Natural killer cell (primary cell): ENCODE results near the gene MAMDC4. TPM values are rescaled to one million over a fixed set of nuclear protein-coding genes. Genes with fewer than 3 reads are reported as not detected.

Source experiments
- ATAC-seq, 3 donors: fragments of 150-1000 bp in 2 of 3; fragments of 200-7000 bp in 1 of 3; cut with Tn5 transposase; 1 replicate in 1 of 3; 2 replicates in 2 of 3; pipeline ENCODE4 v1.10.0; 2021; ENCODE audit warnings: mild to moderate bottlenecking in 2 of 3, moderate library complexity in 2 of 3
- DNase-seq, 2 donors: peaks; one replicate each; pipeline versions ENCODE4 v3.0.0 to v3.0.0-alpha.2; 2013 to 2021; ENCODE audit warnings: mixed read lengths in 1 of 2
- H3K27ac ChIP-seq: one replicate; pipeline ENCODE4 v1.5.1; 2013; ENCODE audit warnings: mild to moderate bottlenecking, low read length
- H3K27me3 ChIP-seq: one replicate; pipeline ENCODE4 v1.6.1; 2013; ENCODE audit warnings: low read length; ENCODE audit not compliant: control insufficient read depth, insufficient read depth
- H3K36me3 ChIP-seq: one replicate; pipeline ENCODE4 v1.6.1; 2013; ENCODE audit warnings: low read length; ENCODE audit not compliant: control insufficient read depth, insufficient read depth
- H3K4me1 ChIP-seq: one replicate; pipeline ENCODE4 v1.6.1; 2013; ENCODE audit warnings: low read length; ENCODE audit not compliant: control insufficient read depth, insufficient read depth
- H3K4me3 ChIP-seq: one replicate; pipeline ENCODE4 v1.5.1; 2013; ENCODE audit warnings: low read length
- H3K9me3 ChIP-seq: one replicate; pipeline ENCODE4 v1.6.1; 2013; ENCODE audit warnings: low read length; ENCODE audit not compliant: control insufficient read depth, insufficient read depth
- H3K27ac Mint-ChIP-seq, 2 donors: one replicate each; pipeline ENCODE4 v1.8.0; 2022; ENCODE audit warnings: mild to moderate bottlenecking in 2 of 2, mixed read lengths in 2 of 2, moderate library complexity in 1 of 2
- H3K27me3 Mint-ChIP-seq, 2 donors: one replicate each; pipeline ENCODE4 v1.8.0; 2022; ENCODE audit warnings: low read depth in 2 of 2, mixed read lengths in 2 of 2
- H3K36me3 Mint-ChIP-seq: one replicate; pipeline ENCODE4 v1.8.0; 2022; ENCODE audit warnings: mixed read lengths
- H3K4me1 Mint-ChIP-seq, 2 donors: one replicate each; pipeline ENCODE4 v1.8.0; 2022; ENCODE audit warnings: mixed read lengths in 2 of 2
- H3K4me3 Mint-ChIP-seq: one replicate; pipeline ENCODE4 v1.8.0; 2022; ENCODE audit warnings: mild to moderate bottlenecking, moderate library complexity, mixed read lengths
- H3K9me3 Mint-ChIP-seq, 2 donors: one replicate each; pipeline ENCODE4 v1.8.0; 2022; ENCODE audit warnings: mixed read lengths in 2 of 2
- CTCF ChIP-seq: fragments of 200-600 bp; IDR thresholded peaks from one replicate; pipeline ENCODE4 v1.8.0; 2022; ENCODE audit warnings: antibody characterized with exemption
- WGBS: methylation state at CpG from one replicate; pipeline ENCODE4 v1.1.7; 2013; ENCODE audit warnings: missing lambda C conversion rate; ENCODE audit not compliant: insufficient coverage; 5-methylcytosine and 5-hydroxymethylcytosine counted together
- intact Hi-C: fragments of 100-400 bp; cut with micrococcal nuclease; formaldehyde crosslinking; loops from one replicate; pipeline ENCODE4 v1.14.2; 2022
- total RNA-seq, 4 donors: library from RNA; stranded (reverse); fragments of 120-200 nt in 1 of 4; gene quantifications; one replicate each; pipeline versions ENCODE4 v1.2.3 to v1.2.4, GENCODE V29; 2013 to 2022

MAMDC4 gene
- total RNA-seq, 3 donors from 2014 or later (not counting 1 experiment from before 2014, with no cell fraction given), result 4.6 to 6.5 (median 5.8) TPM

GRCh38 chr9:136862849-136863622 is 10.9 kb downstream of the MAMDC4 start:
- intact Hi-C loops, result no loop called here
- Mint-ChIP-seq H3K27me3 (no peaks in the 10 kb centered on the region), H3K4me1 (peaks cover 12 to 16% of the 10 kb centered on the region in 2 donors), H3K27ac (peak overlapping the region in 1 of 2 donors; percentile 84), H3K36me3 (no peaks in the 10 kb centered on the region), H3K9me3 (no peaks in the 10 kb centered on the region), H3K4me3 (no peak overlapping the region)
- no peak overlapping the region for H3K27ac ChIP-seq
- ATAC-seq (no peak), DNase-seq (no peak)
- peaks cover 23% of the 10 kb centered on the region for H3K4me1 ChIP-seq
- H3K36me3 ChIP-seq, result peaks cover 27% of the 10 kb centered on the region
- 96% methylated on average over 31 of the region's 31 CpGs for WGBS
- no peaks in the 10 kb centered on the region for H3K9me3 ChIP-seq
- TF ChIP-seq CTCF, result no peak
- no peaks in the 10 kb centered on the region for H3K27me3 ChIP-seq
- no peak overlapping the region for H3K4me3 ChIP-seq

GRCh38 chr9:136863623-136864273 is 11.6 kb downstream of the MAMDC4 start:
- peaks cover 27% of the 10 kb centered on the region for H3K36me3 ChIP-seq
- peaks cover 23% of the 10 kb centered on the region for H3K4me1 ChIP-seq
- Mint-ChIP-seq H3K27me3 (no peaks in the 10 kb centered on the region), H3K9me3 (no peaks in the 10 kb centered on the region), H3K27ac (peak overlapping the region; percentile 14 to 84), H3K4me3 (no peak overlapping the region), H3K36me3 (no peaks in the 10 kb centered on the region), H3K4me1 (peaks cover 12 to 16% of the 10 kb centered on the region in 2 donors)
- intact Hi-C loops, result no loop called here
- 94% methylated on average over 12 of the region's 12 CpGs for WGBS
- H3K27ac ChIP-seq, result no peak overlapping the region
- H3K27me3 ChIP-seq, result no peaks in the 10 kb centered on the region
- ATAC-seq (no peak), DNase-seq (no peak)
- no peak overlapping the region for H3K4me3 ChIP-seq
- TF ChIP-seq CTCF, result no peak
- no peaks in the 10 kb centered on the region for H3K9me3 ChIP-seq

GRCh38 chr9:136865041-136865767 is 13.1 kb downstream of the MAMDC4 start:
- peak overlapping the region; percentile 89 for H3K4me3 Mint-ChIP-seq
- H3K27ac Mint-ChIP-seq, result peak overlapping the region; percentile 84 to 88
- peak overlapping the region; percentile 48 for H3K4me3 ChIP-seq
- peaks cover 12 to 16% of the 10 kb centered on the region in 2 donors for H3K4me1 Mint-ChIP-seq
- intact Hi-C loops, result no loop called here
- H3K27ac ChIP-seq, result peak overlapping the region; percentile 50
- WGBS, result 69% methylated on average over 11 of the region's 11 CpGs
- no peaks in the 10 kb centered on the region for H3K36me3 Mint-ChIP-seq
- H3K9me3 ChIP-seq, result no peaks in the 10 kb centered on the region
- H3K9me3 Mint-ChIP-seq, result no peaks in the 10 kb centered on the region
- no peak for TF ChIP-seq CTCF
- DNase-seq (peak in 1 of 2 donors; percentile 6), ATAC-seq (no peak)
- no peaks in the 10 kb centered on the region for H3K27me3 Mint-ChIP-seq
- H3K4me1 ChIP-seq, result peaks cover 23% of the 10 kb centered on the region
- H3K36me3 ChIP-seq, result peaks cover 27% of the 10 kb centered on the region
- H3K27me3 ChIP-seq, result no peaks in the 10 kb centered on the region
